GM12875 (cell line): Measurements from ENCODE around the gene DIDO1.

Experiments used
- H3K4me3 ChIP-seq: one replicate; pipeline ENCODE4 v1.5.1; 2011; ENCODE audit warnings: low read depth, low read length, control low read depth
- CTCF ChIP-seq: IDR thresholded peaks from 2 replicates; pipeline ENCODE4 v1.5.1; 2011; ENCODE audit warnings: low read depth, mild to moderate bottlenecking, control low read depth, inconsistent platforms, low read length, moderate library complexity, borderline replicate concordance; ENCODE audit not compliant: insufficient read depth

DIDO1 gene

GRCh38 chr20:62970307-62971210, 44.3 kb upstream of the DIDO1 start:
- TF ChIP-seq CTCF = no peak
- no peak overlapping the region for H3K4me3 ChIP-seq

- no peak overlapping the region for H3K4me3 ChIP-seq
- TF ChIP-seq CTCF = no peak
Observed at GRCh38 chr20:62969939-62970306, 43.6 kb upstream of the DIDO1 start.

- no peak for TF ChIP-seq CTCF
- no peak overlapping the region for H3K4me3 ChIP-seq
Observed at GRCh38 chr20:62969179-62969760, 43.0 kb upstream of the DIDO1 start.

- H3K4me3 ChIP-seq = no peak overlapping the region
- TF ChIP-seq CTCF = no peak
Observed at GRCh38 chr20:62968378-62969178, 42.3 kb upstream of the DIDO1 start.

- H3K4me3 ChIP-seq = no peak overlapping the region
- no peak for TF ChIP-seq CTCF
Observed at GRCh38 chr20:62967628-62968351, 41.5 kb upstream of the DIDO1 start.

GRCh38 chr20:62967149-62967501, 40.8 kb upstream of the DIDO1 start:
- TF ChIP-seq CTCF = no peak
- no peak overlapping the region for H3K4me3 ChIP-seq
